NCI-H774 (cell line): ENCODE results near the gene TMED10.

ENCODE experiments used
- DNase-seq: peaks from one replicate; lab custom pipeline; 2025; lab: John Stamatoyannopoulos, UW

The TMED10 gene

DNA sequence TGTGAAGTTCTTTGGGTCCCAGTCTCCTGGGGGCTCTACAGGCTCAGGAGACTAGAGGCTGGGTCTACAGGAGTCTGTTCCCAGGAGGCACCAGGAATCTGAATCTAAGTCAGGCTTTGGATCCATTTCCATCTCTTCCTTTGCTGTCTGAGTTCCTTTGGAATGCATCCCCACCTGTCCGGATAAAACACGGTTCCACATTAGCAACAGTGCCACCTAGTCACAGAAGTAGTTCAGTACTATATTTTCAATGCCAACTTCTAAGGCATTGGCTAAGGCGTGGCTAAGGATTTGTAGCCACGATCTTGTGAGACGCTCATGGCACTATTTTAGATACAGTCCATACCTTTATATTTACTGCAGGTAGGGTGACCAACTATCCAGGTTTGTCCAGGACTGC is 91.9 kb downstream of the TMED10 start:
- no peak for DNase-seq

GRCh38 chr14:75083271-75083670 is 93.1 kb downstream of the TMED10 start:
- no peak for DNase-seq

- DNase-seq = no peak
Observed at GRCh38 chr14:75081660-75082229, 94.7 kb downstream of the TMED10 start.
